Liver (tissue), 9 donors: ENCODE results near the gene BRSK2. TPM values are rescaled to one million over a fixed set of nuclear protein-coding genes. Genes with fewer than 3 reads are reported as not detected.

ENCODE experiments used
- DNase-seq: peaks from one replicate; pipeline ENCODE4 v3.0.0-alpha.2; 2017; ENCODE audit warnings: low spot score
- H3K27ac ChIP-seq, 2 donors: one replicate each; pipeline ENCODE4 v1.7.0; 2013; ENCODE audit warnings: inconsistent platforms in 2 of 2, low read length in 2 of 2, control low read depth in 1 of 2, low read depth in 1 of 2, mild to moderate bottlenecking in 1 of 2
- H3K27me3 ChIP-seq, 4 donors: one replicate each; pipeline versions ENCODE4 v1.6.1 to v1.7.0; 2013; ENCODE audit warnings: low read length in 3 of 4, inconsistent platforms in 1 of 4, mild to moderate bottlenecking in 1 of 4, moderate library complexity in 1 of 4; ENCODE audit not compliant: control insufficient read depth in 4 of 4, insufficient read depth in 4 of 4
- H3K36me3 ChIP-seq, 4 donors: one replicate each; pipeline versions ENCODE4 v1.6.1 to v1.7.0; 2013; ENCODE audit warnings: low read length in 3 of 4, mild to moderate bottlenecking in 3 of 4, low read depth in 1 of 4, moderate library complexity in 1 of 4; ENCODE audit not compliant: control insufficient read depth in 4 of 4, insufficient read depth in 3 of 4
- H3K4me1 ChIP-seq, 4 donors: one replicate each; pipeline versions ENCODE4 v1.6.1 to v1.7.0; 2013; ENCODE audit warnings: low read length in 3 of 4, mild to moderate bottlenecking in 3 of 4, moderate library complexity in 1 of 4; ENCODE audit not compliant: control insufficient read depth in 4 of 4, insufficient read depth in 4 of 4
- H3K4me3 ChIP-seq, 3 donors: one replicate each; pipeline versions ENCODE4 v1.6.1 to v1.7.0; 2013; ENCODE audit warnings: low read length in 3 of 3, control low read depth in 1 of 3, low read depth in 1 of 3, mild to moderate bottlenecking in 1 of 3
- H3K9ac ChIP-seq, 2 donors: one replicate each; pipeline ENCODE4 v1.7.0; 2013; ENCODE audit warnings: low read length in 2 of 2, mild to moderate bottlenecking in 2 of 2, moderate library complexity in 2 of 2, control low read depth in 1 of 2, low read depth in 1 of 2
- H3K9me3 ChIP-seq, 4 donors: one replicate each; pipeline versions ENCODE4 v1.6.1 to v1.7.0; 2013; ENCODE audit warnings: low read length in 3 of 4; ENCODE audit not compliant: control insufficient read depth in 4 of 4
- CTCF ChIP-seq: fragments of 150-350 bp; IDR thresholded peaks from 2 replicates; pipeline ENCODE4 v1.5.1; 2017; ENCODE audit warnings: improper control_type of control experiment, low read depth, low read length; ENCODE audit not compliant: missing input control
- FOXA1 ChIP-seq: IDR thresholded peaks from 2 replicates; pipeline ENCODE4 v1.6.1; 2016; ENCODE audit warnings: antibody characterized with exemption
- FOXA2 ChIP-seq: IDR thresholded peaks from 2 replicates; pipeline ENCODE4 v1.6.1; 2016; ENCODE audit warnings: antibody characterized with exemption
- GABPA ChIP-seq, 2 donors: IDR thresholded peaks in 1 of 2; conservative IDR thresholded peaks in 1 of 2; 2 replicates each; pipeline ENCODE4 v1.6.1; 2016; ENCODE audit warnings: antibody characterized with exemption in 2 of 2, mild to moderate bottlenecking in 1 of 2, moderate library complexity in 1 of 2
- HNF4A ChIP-seq, 2 donors: conservative IDR thresholded peaks; 2 replicates each; pipeline ENCODE4 v1.6.1; 2016; ENCODE audit warnings: antibody characterized with exemption in 2 of 2, mild to moderate bottlenecking in 2 of 2
- HNF4G ChIP-seq: IDR thresholded peaks from 2 replicates; pipeline ENCODE4 v1.6.1; 2016; ENCODE audit warnings: antibody characterized with exemption
- JUND ChIP-seq, 2 donors: IDR thresholded peaks; 2 replicates each; pipeline ENCODE4 v1.6.1; 2016; ENCODE audit warnings: antibody characterized with exemption in 2 of 2
- MAX ChIP-seq: IDR thresholded peaks from 2 replicates; pipeline ENCODE4 v1.6.1; 2016; ENCODE audit warnings: antibody characterized with exemption
- RAD21 ChIP-seq, 2 donors: IDR thresholded peaks; 2 replicates each; pipeline ENCODE4 v1.6.1; 2016; ENCODE audit warnings: antibody characterized with exemption in 2 of 2, mild to moderate bottlenecking in 2 of 2
- REST ChIP-seq: IDR thresholded peaks from 2 replicates; pipeline ENCODE4 v1.6.1; 2016; ENCODE audit warnings: antibody characterized with exemption, mild to moderate bottlenecking
- TAF1 ChIP-seq: conservative IDR thresholded peaks from 2 replicates; pipeline ENCODE4 v1.6.1; 2016; ENCODE audit warnings: antibody characterized with exemption, mild to moderate bottlenecking
- YY1 ChIP-seq: IDR thresholded peaks from 2 replicates; pipeline ENCODE4 v1.6.1; 2016; ENCODE audit warnings: antibody characterized with exemption, mild to moderate bottlenecking
- ZBTB33 ChIP-seq: IDR thresholded peaks from 2 replicates; pipeline ENCODE4 v1.6.1; 2016; ENCODE audit warnings: antibody characterized with exemption
- WGBS: extraction: QIAGEN DNeasy Blood & Tissue Kit; methylation state at CpG from one replicate; pipeline ENCODE4 v1.1.7; 2013; 5-methylcytosine and 5-hydroxymethylcytosine counted together
- polyA plus RNA-seq, 2 donors: library from polyadenylated mRNA; stranded (reverse) in 1 of 2; unstranded in 1 of 2; fragments of 200-250 nt in 1 of 2; fragments of >200 nt in 1 of 2; fragmentation: Nextera tagmentation in 1 of 2; extraction: Ambion mirVana in 1 of 2; gene quantifications; one replicate each; pipeline versions ENCODE4 v1.2.1 to v1.2.3, GENCODE V29; 2013 to 2015
- total RNA-seq, 2 donors: library from RNA; depleted of rRNA; stranded (reverse); fragments of >200 nt; gene quantifications; one replicate each; pipeline ENCODE4 v1.2.3, GENCODE V29; 2014
- donor health status: healthy.
- donor health status: healthy.
- donor health status: healthy.
- donor health status: healthy.
- donor health status: healthy.

BRSK2 gene
- total and polyA plus RNA-seq, 4 donors, result 0.05 to 0.17 TPM; not detected in 2

GRCh38 chr11:1440496-1440895 lies 50.8 kb downstream of the BRSK2 start (continued):
- TF ChIP-seq REST (no peak), CTCF (no peak)

- peaks cover 0 to 4% (median 0%) of the 10 kb centered on the region in 4 donors for H3K27me3 ChIP-seq
- H3K9ac ChIP-seq, result no peak overlapping the region
- 35% methylated on average over 9 of the region's 9 CpGs for WGBS
- no peaks in the 10 kb centered on the region for H3K36me3 ChIP-seq
- H3K9me3 ChIP-seq, result no peaks in the 10 kb centered on the region
- no peaks in the 10 kb centered on the region for H3K4me1 ChIP-seq
- no peak overlapping the region for H3K4me3 ChIP-seq
- no peak overlapping the region for H3K27ac ChIP-seq
- no peak for DNase-seq
- TF ChIP-seq GABPA (IDR thresholded peaks at IDR 0.05 in 1 of 2, conservative IDR thresholded peaks at IDR 0.05 in 1 of 2), result no peak
- TF ChIP-seq FOXA2, result no peak
- TF ChIP-seq REST, result no peak
- no peak for TF ChIP-seq FOXA1
- no peak for TF ChIP-seq RAD21 (IDR thresholded peaks at IDR 0.05)
- no peak for TF ChIP-seq TAF1
- no peak for TF ChIP-seq HNF4G
- no peak for TF ChIP-seq MAX
- TF ChIP-seq HNF4A (conservative IDR thresholded peaks at IDR 0.05), result no peak
- TF ChIP-seq YY1, result no peak
- no peak for TF ChIP-seq JUND (IDR thresholded peaks at IDR 0.05)
- TF ChIP-seq ZBTB33, result no peak
Measured at GRCh38 chr11:1442163-1442562, 52.4 kb downstream of the BRSK2 start.
